ENCODE data around the gene BACH2.
A peak's percentile ranks its signal among the peaks of the same experiment; 100 is the strongest.

BACH2 gene

DNA sequence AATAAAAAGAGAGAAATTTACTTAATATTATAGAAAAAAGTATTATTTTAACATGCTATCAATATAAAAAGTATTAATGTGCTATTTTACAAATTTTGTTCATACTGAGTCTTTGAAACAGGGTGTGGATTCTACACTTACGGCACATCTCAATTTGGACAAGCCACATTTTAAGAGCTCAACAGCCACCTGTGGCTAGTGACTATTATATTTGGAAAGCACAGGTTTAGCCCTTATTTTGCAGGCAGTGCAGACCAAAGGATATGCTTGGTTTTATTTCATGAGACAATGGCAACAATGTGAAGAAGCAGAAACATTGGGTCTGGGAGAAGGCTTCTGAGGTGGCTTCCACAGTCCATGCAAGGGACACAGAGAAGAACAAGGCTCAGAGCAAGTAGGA is 74.6 kb downstream of the BACH2 start:
- Histone ChIP-seq H3K27me3 (ENCODE audit: control insufficient read depth, insufficient read depth, low read length) (no peaks in the 10 kb centered on the region), H3K4me1 (ENCODE audit: control insufficient read depth, insufficient read depth, low read length) (peaks cover 46% of the 10 kb centered on the region), H3K9ac (ENCODE audit: low read length) (no peak overlapping the region), H3K4me3 (ENCODE audit: low read depth, low read length) (no peak overlapping the region), H3K36me3 (ENCODE audit: control insufficient read depth, insufficient read depth, low read length) (no peaks in the 10 kb centered on the region), H3K27ac (ENCODE audit: low read depth, low read length) (no peak overlapping the region), H3K9me3 (ENCODE audit: control insufficient read depth, insufficient read depth, low read depth, low read length) (peaks cover 18% of the 10 kb centered on the region)

DNA sequence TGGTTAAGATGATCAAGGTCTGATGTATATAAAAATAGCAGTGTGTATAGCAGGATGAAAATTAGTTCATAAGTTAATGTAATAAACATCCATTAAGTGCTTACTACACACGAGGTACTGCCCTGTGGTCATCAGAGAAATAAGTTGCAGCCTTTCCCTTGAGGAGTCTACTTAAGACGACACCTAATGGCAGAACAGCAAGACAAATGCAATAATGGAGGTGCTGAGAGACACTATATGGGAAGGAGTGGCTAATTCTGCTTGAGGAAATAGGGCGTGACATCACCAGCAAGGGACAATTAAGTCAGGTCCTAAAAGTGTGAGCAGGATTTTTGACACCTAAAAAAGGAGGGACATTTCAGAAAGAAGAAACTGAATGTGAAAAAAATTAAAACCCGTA is 75.2 kb downstream of the BACH2 start:
- no peak overlapping the region for H3K4me3 ChIP-seq (ENCODE audit: low read depth, low read length)

DNA sequence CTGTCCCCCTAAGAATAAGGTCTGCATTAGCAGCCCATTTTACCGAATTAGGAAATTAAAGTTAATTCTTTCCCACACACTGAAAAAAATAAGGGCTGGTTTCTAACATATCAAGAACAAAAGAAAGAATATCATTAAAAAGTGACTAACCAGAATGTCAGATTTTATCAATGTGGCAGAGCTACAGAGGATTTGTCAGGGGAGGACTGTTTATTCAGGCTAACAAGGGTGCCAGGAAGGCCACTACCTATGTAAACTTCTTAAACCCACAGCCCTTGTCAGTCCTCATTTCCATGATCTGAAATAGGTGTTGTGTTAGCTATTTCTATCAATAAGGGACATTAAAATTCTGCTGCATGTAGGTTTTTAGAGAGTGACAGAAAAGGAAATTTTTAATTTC is 76.4 kb downstream of the BACH2 start:
- Histone ChIP-seq H3K9ac (ENCODE audit: low read length) (no peak overlapping the region), H3K4me1 (ENCODE audit: control insufficient read depth, insufficient read depth, low read length) (peaks cover 56% of the 10 kb centered on the region), H3K27me3 (ENCODE audit: control insufficient read depth, insufficient read depth, low read length) (no peaks in the 10 kb centered on the region), H3K27ac (ENCODE audit: low read depth, low read length) (peak overlapping the region; percentile 85; the same call in 1 of the 2 replicates), H3K4me3 (ENCODE audit: low read depth, low read length) (no peak overlapping the region), H3K36me3 (ENCODE audit: control insufficient read depth, insufficient read depth, low read length) (no peaks in the 10 kb centered on the region), H3K9me3 (ENCODE audit: control insufficient read depth, insufficient read depth, low read depth, low read length) (peaks cover 18% of the 10 kb centered on the region)

More for the DNA sequence above, 75.2 kb downstream of the BACH2 start:
- no peaks in the 10 kb centered on the region for H3K36me3 ChIP-seq (ENCODE audit: control insufficient read depth, insufficient read depth, low read length)
- H3K9me3 ChIP-seq (ENCODE audit: control insufficient read depth, insufficient read depth, low read depth, low read length) = peaks cover 18% of the 10 kb centered on the region
- no peak overlapping the region for H3K27ac ChIP-seq (ENCODE audit: low read depth, low read length)
- H3K9ac ChIP-seq (ENCODE audit: low read length) = no peak overlapping the region
- no peaks in the 10 kb centered on the region for H3K27me3 ChIP-seq (ENCODE audit: control insufficient read depth, insufficient read depth, low read length)
- peaks cover 51% of the 10 kb centered on the region for H3K4me1 ChIP-seq (ENCODE audit: control insufficient read depth, insufficient read depth, low read length)

DNA sequence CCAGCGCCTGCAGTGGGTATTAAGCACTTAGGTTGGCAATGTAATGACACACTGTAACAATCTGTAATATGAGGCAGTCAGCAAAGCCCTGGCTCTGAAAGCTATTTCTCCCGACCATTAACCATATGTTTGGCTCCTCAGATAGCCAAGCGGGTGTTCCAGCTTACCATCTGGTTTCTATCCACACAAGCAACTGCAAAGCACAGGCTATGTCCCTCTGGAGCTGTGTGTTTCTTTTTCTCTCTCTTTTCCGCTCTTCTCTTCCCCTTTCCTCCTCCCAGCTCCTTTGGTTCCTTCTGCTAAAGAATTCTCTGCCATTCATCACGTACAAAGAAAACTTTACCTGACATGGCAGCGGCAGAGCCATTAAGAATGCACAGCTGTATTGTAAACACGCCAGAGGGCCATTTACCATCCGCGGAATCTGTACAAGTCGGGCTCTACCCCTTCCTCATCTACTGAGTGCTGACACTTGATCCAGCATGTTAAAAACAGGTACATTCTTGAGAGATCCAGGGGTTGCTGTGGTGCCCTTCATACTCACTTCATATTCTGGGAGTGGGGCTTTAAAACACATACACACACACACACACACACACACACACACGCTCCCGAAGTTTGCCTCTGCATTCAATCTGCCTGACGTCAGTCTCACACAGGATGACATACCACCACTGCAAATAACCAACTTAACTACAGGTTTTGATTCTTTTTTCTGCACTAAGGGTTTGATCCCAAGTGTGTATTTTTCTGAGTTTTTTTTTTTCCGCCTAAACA is 77.2 kb downstream of the BACH2 start:
- peaks cover 56% of the 10 kb centered on the region for H3K4me1 ChIP-seq (ENCODE audit: control insufficient read depth, insufficient read depth, low read length)
- H3K27ac ChIP-seq (ENCODE audit: low read depth, low read length) = peak overlapping the region; percentile 85; the same call in 1 of the 2 replicates
- H3K4me3 ChIP-seq (ENCODE audit: low read depth, low read length) = peak overlapping the region; percentile 1; the same call in 1 of the 2 replicates
- H3K9ac ChIP-seq (ENCODE audit: low read length) = peak overlapping the region; percentile 42
- no peaks in the 10 kb centered on the region for H3K27me3 ChIP-seq (ENCODE audit: control insufficient read depth, insufficient read depth, low read length)
- no peaks in the 10 kb centered on the region for H3K36me3 ChIP-seq (ENCODE audit: control insufficient read depth, insufficient read depth, low read length)
- H3K9me3 ChIP-seq (ENCODE audit: control insufficient read depth, insufficient read depth, low read depth, low read length) = peaks cover 18% of the 10 kb centered on the region

GRCh38 chr6:90218959-90219208 is 77.8 kb downstream of the BACH2 start:
- Histone ChIP-seq H3K4me3 (ENCODE audit: low read depth, low read length) (0 out of 2 replicates have a peak overlapping the region, but pooled peaks have one; percentile 1), H3K9ac (ENCODE audit: low read length) (peak overlapping the region; percentile 42), H3K27ac (ENCODE audit: low read depth, low read length) (peak overlapping the region; percentile 85), H3K9me3 (ENCODE audit: control insufficient read depth, insufficient read depth, low read depth, low read length) (peaks cover 18% of the 10 kb centered on the region), H3K27me3 (ENCODE audit: control insufficient read depth, insufficient read depth, low read length) (no peaks in the 10 kb centered on the region), H3K4me1 (ENCODE audit: control insufficient read depth, insufficient read depth, low read length) (peaks cover 56% of the 10 kb centered on the region), H3K36me3 (ENCODE audit: control insufficient read depth, insufficient read depth, low read length) (no peaks in the 10 kb centered on the region)

DNA sequence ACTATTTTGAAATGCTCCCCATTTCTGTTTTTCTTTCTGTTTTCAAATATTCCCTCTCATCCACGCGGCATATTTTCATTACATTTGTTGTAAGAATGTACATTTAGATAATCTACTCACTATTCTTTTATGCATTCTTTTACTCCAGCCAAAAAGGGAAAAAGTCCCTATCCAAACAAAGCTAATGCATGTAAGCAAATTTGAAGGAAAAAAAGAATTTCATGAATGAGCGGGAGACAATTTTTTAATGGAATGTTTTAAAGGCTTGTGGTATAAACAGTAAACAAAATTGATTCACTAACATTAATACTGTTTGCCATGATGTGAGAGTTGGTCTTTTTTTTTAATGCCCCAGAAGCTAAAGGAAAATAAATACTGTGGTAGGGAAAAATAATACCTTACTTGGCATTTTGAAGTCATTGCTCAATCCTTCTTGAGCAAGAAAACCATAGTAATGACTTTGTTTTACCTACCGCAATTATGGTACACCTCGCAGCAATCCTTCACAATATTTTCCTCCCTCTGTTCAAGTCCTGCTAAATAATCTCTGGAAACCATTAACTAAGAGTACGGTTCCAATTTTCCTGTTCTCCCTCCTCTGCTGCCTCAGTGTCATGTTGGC is 79.0 kb downstream of the BACH2 start:
- peak overlapping the region; percentile 85 for H3K27ac ChIP-seq (ENCODE audit: low read depth, low read length)
- H3K9me3 ChIP-seq (ENCODE audit: control insufficient read depth, insufficient read depth, low read depth, low read length) = peaks cover 5% of the 10 kb centered on the region
- H3K9ac ChIP-seq (ENCODE audit: low read length) = peak overlapping the region; percentile 42
- H3K4me3 ChIP-seq (ENCODE audit: low read depth, low read length) = peak overlapping the region; percentile 35
- H3K36me3 ChIP-seq (ENCODE audit: control insufficient read depth, insufficient read depth, low read length) = no peaks in the 10 kb centered on the region
- no peaks in the 10 kb centered on the region for H3K27me3 ChIP-seq (ENCODE audit: control insufficient read depth, insufficient read depth, low read length)
- peaks cover 56% of the 10 kb centered on the region for H3K4me1 ChIP-seq (ENCODE audit: control insufficient read depth, insufficient read depth, low read length)

- Histone ChIP-seq H3K4me3 (ENCODE audit: low read depth, low read length) (no peak overlapping the region), H3K36me3 (ENCODE audit: control insufficient read depth, insufficient read depth, low read length) (no peaks in the 10 kb centered on the region), H3K9me3 (ENCODE audit: control insufficient read depth, insufficient read depth, low read depth, low read length) (no peaks in the 10 kb centered on the region), H3K9ac (ENCODE audit: low read length) (peak overlapping the region; percentile 18), H3K4me1 (ENCODE audit: control insufficient read depth, insufficient read depth, low read length) (peaks cover 55% of the 10 kb centered on the region), H3K27ac (ENCODE audit: low read depth, low read length) (no peak overlapping the region; the same call in 1 of the 2 replicates), H3K27me3 (ENCODE audit: control insufficient read depth, insufficient read depth, low read length) (no peaks in the 10 kb centered on the region)
Observed at GRCh38 chr6:90216072-90216977, 80.3 kb downstream of the BACH2 start.

DNA sequence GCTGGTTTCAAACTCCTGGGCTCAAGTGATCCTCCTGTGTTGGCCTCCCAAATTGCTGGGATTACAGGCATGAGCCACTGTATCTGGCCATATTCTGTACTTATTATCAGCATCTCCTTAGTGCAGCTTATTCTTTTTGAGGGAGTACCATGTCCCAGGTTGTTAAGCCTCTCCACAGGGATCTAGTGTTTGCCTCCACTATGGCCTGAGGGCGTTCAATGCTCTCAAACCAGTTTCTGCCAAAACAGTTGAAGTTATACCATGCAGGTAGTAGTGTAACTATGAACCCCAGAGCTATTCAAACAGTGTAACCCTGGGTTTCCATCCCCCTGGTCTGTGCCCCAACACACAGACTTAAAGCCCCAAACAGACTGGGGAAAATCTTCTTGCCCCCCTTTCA is 81.7 kb downstream of the BACH2 start:
- H3K9me3 ChIP-seq (ENCODE audit: control insufficient read depth, insufficient read depth, low read depth, low read length) = no peaks in the 10 kb centered on the region
- H3K4me3 ChIP-seq (ENCODE audit: low read depth, low read length) = no peak overlapping the region
- no peak overlapping the region for H3K27ac ChIP-seq (ENCODE audit: low read depth, low read length)
- no peaks in the 10 kb centered on the region for H3K27me3 ChIP-seq (ENCODE audit: control insufficient read depth, insufficient read depth, low read length)
- no peaks in the 10 kb centered on the region for H3K36me3 ChIP-seq (ENCODE audit: control insufficient read depth, insufficient read depth, low read length)
- peaks cover 45% of the 10 kb centered on the region for H3K4me1 ChIP-seq (ENCODE audit: control insufficient read depth, insufficient read depth, low read length)
- H3K9ac ChIP-seq (ENCODE audit: low read length) = no peak overlapping the region

DNA sequence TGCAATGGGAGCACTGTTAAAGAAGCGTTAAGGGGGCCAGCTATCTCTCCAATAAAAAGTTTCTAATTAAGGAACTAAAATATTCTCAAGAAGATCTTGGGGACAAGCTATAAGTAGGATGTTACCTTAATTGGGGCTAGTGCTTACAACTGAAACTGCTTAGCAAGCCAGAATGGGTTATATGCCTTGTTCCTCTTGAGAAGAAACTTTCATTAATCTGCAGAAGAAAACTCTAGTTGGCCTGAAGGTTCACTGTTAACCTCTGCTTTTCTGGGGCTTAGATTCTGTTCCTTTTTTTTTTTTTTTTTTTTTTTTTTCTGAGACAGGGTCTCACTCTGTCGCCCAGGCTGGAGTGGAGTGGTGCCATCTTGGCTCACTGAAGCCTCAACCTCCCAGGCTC is 82.2 kb downstream of the BACH2 start:
- H3K4me3 ChIP-seq (ENCODE audit: low read depth, low read length) = no peak overlapping the region
- H3K27ac ChIP-seq (ENCODE audit: low read depth, low read length) = no peak overlapping the region
- no peaks in the 10 kb centered on the region for H3K27me3 ChIP-seq (ENCODE audit: control insufficient read depth, insufficient read depth, low read length)
- H3K36me3 ChIP-seq (ENCODE audit: control insufficient read depth, insufficient read depth, low read length) = no peaks in the 10 kb centered on the region
- no peaks in the 10 kb centered on the region for H3K9me3 ChIP-seq (ENCODE audit: control insufficient read depth, insufficient read depth, low read depth, low read length)
- no peak overlapping the region for H3K9ac ChIP-seq (ENCODE audit: low read length)
- H3K4me1 ChIP-seq (ENCODE audit: control insufficient read depth, insufficient read depth, low read length) = peaks cover 39% of the 10 kb centered on the region

- Histone ChIP-seq H3K9me3 (ENCODE audit: control insufficient read depth, insufficient read depth, low read depth, low read length) (no peaks in the 10 kb centered on the region), H3K4me1 (ENCODE audit: control insufficient read depth, insufficient read depth, low read length) (peaks cover 18% of the 10 kb centered on the region), H3K9ac (ENCODE audit: low read length) (no peak overlapping the region), H3K27me3 (ENCODE audit: control insufficient read depth, insufficient read depth, low read length) (no peaks in the 10 kb centered on the region), H3K27ac (ENCODE audit: low read depth, low read length) (no peak overlapping the region), H3K4me3 (ENCODE audit: low read depth, low read length) (no peak overlapping the region), H3K36me3 (ENCODE audit: control insufficient read depth, insufficient read depth, low read length) (no peaks in the 10 kb centered on the region)
Observed at GRCh38 chr6:90212274-90212673, 84.4 kb downstream of the BACH2 start.

DNA sequence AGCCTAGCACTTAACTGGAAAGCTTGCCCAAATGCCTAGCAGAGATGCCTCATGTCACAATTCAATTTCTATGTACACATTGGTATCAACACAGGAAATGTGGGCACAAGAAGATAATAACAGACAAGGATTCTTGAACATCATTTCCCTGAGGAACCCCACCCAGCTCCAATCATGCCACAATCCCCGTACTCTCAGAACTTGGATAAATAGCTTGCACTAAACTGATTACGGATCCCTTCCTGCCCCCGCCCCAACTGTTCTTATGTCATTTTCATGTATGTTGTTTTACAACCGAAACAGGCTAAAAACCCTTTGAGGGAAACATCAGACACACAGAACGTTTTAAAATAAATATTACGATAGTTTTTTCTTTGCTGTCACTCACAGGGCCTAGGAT is 87.1 kb downstream of the BACH2 start:
- Histone ChIP-seq H3K9ac (ENCODE audit: low read length) (no peak overlapping the region), H3K4me1 (ENCODE audit: control insufficient read depth, insufficient read depth, low read length) (peaks cover 2% of the 10 kb centered on the region; the same call in 1 of the 2 replicates), H3K27ac (ENCODE audit: low read depth, low read length) (no peak overlapping the region), H3K27me3 (ENCODE audit: control insufficient read depth, insufficient read depth, low read length) (no peaks in the 10 kb centered on the region), H3K4me3 (ENCODE audit: low read depth, low read length) (no peak overlapping the region), H3K9me3 (ENCODE audit: control insufficient read depth, insufficient read depth, low read depth, low read length) (no peaks in the 10 kb centered on the region), H3K36me3 (ENCODE audit: control insufficient read depth, insufficient read depth, low read length) (no peaks in the 10 kb centered on the region)

All from HUES6 (cell line).